Uterus (tissue), 2 donors: Measurements from ENCODE around the gene BTBD16.

Experiments
- CTCF ChIP-seq, 4 experiments: fragments of 200-600 bp in 2 of 4; fragments of 450-650 bp in 2 of 4; sonication (generic) in 2 of 4; IDR thresholded peaks; one replicate each; pipeline ENCODE4 v1.5.1; 2016 to 2019; ENCODE audit warnings: antibody characterized with exemption in 4 of 4, mild to moderate bottlenecking in 2 of 4, moderate library complexity in 1 of 4
- POLR2A ChIP-seq, 2 donors: fragments of 450-650 bp; IDR thresholded peaks; one replicate each; pipeline ENCODE4 v1.6.1; 2016; ENCODE audit warnings: antibody characterized with exemption in 2 of 2, mild to moderate bottlenecking in 1 of 2, moderate library complexity in 1 of 2

DNA sequence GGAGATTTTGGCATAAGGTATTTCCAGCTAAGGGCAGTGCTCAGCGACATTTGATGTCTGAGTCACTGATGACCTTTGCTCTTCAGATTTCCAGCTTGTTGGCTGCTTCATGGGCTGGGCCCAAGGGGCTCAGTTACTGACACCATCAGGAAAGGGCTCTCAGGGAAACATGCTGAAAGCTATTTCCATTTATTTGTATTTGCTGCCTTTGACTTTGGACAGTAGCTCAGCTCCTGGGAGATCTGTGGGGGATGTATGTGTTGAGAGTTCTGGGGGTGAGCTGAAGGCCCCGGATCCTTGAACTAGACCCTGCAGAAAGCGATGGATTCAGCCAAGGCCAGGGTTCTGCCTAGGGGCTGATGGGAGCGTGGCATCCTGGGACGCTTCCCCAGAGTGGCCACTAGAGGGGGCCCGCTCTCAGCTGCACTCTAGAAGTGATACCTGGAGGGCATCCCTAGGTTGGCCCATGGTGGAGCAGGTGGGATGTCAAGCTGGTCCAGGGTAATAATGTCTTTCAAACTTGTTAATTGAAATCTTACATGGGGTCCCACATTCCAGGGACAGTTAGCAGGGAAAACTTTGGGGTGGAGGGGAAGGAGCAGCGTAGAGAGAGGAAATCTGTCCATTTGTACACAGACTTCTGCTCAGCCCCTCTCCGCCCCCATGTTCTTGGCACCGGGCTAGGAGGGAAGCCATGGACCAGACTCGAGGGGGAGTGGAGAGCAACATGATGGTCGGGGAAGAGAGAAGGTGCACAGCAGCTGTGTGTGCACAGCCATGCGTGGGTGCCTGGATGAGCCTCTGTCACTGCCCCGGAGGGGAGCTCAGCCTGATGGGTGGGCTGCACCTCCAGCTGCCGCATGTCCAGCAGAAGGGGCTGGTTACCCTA, 3.0 kb upstream of the BTBD16 start:
- TF ChIP-seq CTCF (IDR thresholded peaks at IDR 0.05): peak; percentile 56 to 87 (median 72)
- no peak for TF ChIP-seq POLR2A (IDR thresholded peaks at IDR 0.05)
